IPS DF 6.9 (cell line): ENCODE results near the gene LRCOL1.
A peak's percentile ranks its signal among the peaks of the same experiment; 100 is the strongest.

Experiments
- DNase-seq: peaks from one replicate; pipeline ENCODE4 v3.0.0-alpha.2; 2013; ENCODE audit warnings: low read depth, low spot score
- H3K27ac ChIP-seq: one replicate; pipeline ENCODE4 v1.5.1; 2013; ENCODE audit warnings: low read length, control low read depth
- H3K27me3 ChIP-seq: 2 replicates; pipeline ENCODE4 v1.6.1; 2013; ENCODE audit warnings: mild to moderate bottlenecking, low read length; ENCODE audit not compliant: control insufficient read depth, insufficient read depth
- H3K36me3 ChIP-seq: 2 replicates; pipeline ENCODE4 v1.6.1; 2013; ENCODE audit warnings: low read length; ENCODE audit not compliant: control insufficient read depth, insufficient read depth
- H3K4me1 ChIP-seq: 2 replicates; pipeline ENCODE4 v1.6.1; 2013; ENCODE audit warnings: low read length; ENCODE audit not compliant: control insufficient read depth, insufficient read depth
- H3K4me3 ChIP-seq: 2 replicates; pipeline ENCODE4 v1.5.1; 2013; ENCODE audit warnings: mild to moderate bottlenecking, low read length
- H3K9me3 ChIP-seq: 2 replicates; pipeline ENCODE4 v1.6.1; 2013; ENCODE audit warnings: low read length, inconsistent platforms; ENCODE audit not compliant: control insufficient read depth, insufficient read depth
- WGBS: extraction: QIAGEN DNeasy Blood & Tissue Kit; methylation state at CpG from one replicate; pipeline ENCODE4 v1.1.7; 2013; ENCODE audit warnings: mixed read lengths, missing lambda C conversion rate; ENCODE audit not compliant: insufficient read length, insufficient coverage; 5-methylcytosine and 5-hydroxymethylcytosine counted together

Gene LRCOL1

GRCh38 chr12:132617822-132618682 lies 7.7 kb upstream of the LRCOL1 start:
- Histone ChIP-seq H3K36me3 (no peaks in the 10 kb centered on the region), H3K27ac (no peak overlapping the region), H3K27me3 (peaks cover 24% of the 10 kb centered on the region), H3K9me3 (no peaks in the 10 kb centered on the region), H3K4me3 (peak overlapping the region; percentile 58; the same call in 1 of the 2 replicates), H3K4me1 (no peaks in the 10 kb centered on the region)
- DNase-seq: no peak
- 100% methylated on average over 1 of the region's 51 CpGs for WGBS

- no peak overlapping the region for H3K27ac ChIP-seq
- no peak overlapping the region for H3K4me3 ChIP-seq
- no peaks in the 10 kb centered on the region for H3K9me3 ChIP-seq
- H3K27me3 ChIP-seq: peaks cover 26% of the 10 kb centered on the region
- DNase-seq: no peak
- no CpG with 5 or more reads among the region's 4 CpGs for WGBS
- no peaks in the 10 kb centered on the region for H3K36me3 ChIP-seq
- no peaks in the 10 kb centered on the region for H3K4me1 ChIP-seq
Measured at GRCh38 chr12:132617135-132617701, 6.8 kb upstream of the LRCOL1 start.

GRCh38 chr12:132615579-132616038 lies 5.2 kb upstream of the LRCOL1 start:
- H3K27me3 ChIP-seq: peaks cover 28% of the 10 kb centered on the region
- no CpG with 5 or more reads among the region's 16 CpGs for WGBS
- H3K36me3 ChIP-seq: no peaks in the 10 kb centered on the region
- no peak for DNase-seq
- H3K4me3 ChIP-seq: no peak overlapping the region
- H3K4me1 ChIP-seq: no peaks in the 10 kb centered on the region
- no peak overlapping the region for H3K27ac ChIP-seq
- H3K9me3 ChIP-seq: no peaks in the 10 kb centered on the region; the same call in 1 of the 2 replicates

GRCh38 chr12:132614861-132615578 lies 4.6 kb upstream of the LRCOL1 start:
- WGBS: no CpG with 5 or more reads among the region's 18 CpGs
- H3K4me3 ChIP-seq: no peak overlapping the region
- H3K4me1 ChIP-seq: no peaks in the 10 kb centered on the region
- peak; percentile 82 for DNase-seq
- no peaks in the 10 kb centered on the region for H3K36me3 ChIP-seq
- peaks cover 28% of the 10 kb centered on the region for H3K27me3 ChIP-seq
- no peak overlapping the region for H3K27ac ChIP-seq
- H3K9me3 ChIP-seq: no peaks in the 10 kb centered on the region; the same call in 1 of the 2 replicates

- no CpG with 5 or more reads among the region's 5 CpGs for WGBS
- no peaks in the 10 kb centered on the region for H3K36me3 ChIP-seq
- no peaks in the 10 kb centered on the region for H3K4me1 ChIP-seq
- no peak for DNase-seq
- H3K27ac ChIP-seq: no peak overlapping the region
- no peaks in the 10 kb centered on the region; the same call in 1 of the 2 replicates for H3K9me3 ChIP-seq
- peaks cover 30% of the 10 kb centered on the region for H3K27me3 ChIP-seq
- H3K4me3 ChIP-seq: no peak overlapping the region
Measured at GRCh38 chr12:132614029-132614428, 3.6 kb upstream of the LRCOL1 start.

- no peaks in the 10 kb centered on the region; the same call in 1 of the 2 replicates for H3K9me3 ChIP-seq
- H3K27me3 ChIP-seq: peaks cover 20% of the 10 kb centered on the region
- no peak for DNase-seq
- H3K4me3 ChIP-seq: no peak overlapping the region
- no peak overlapping the region for H3K27ac ChIP-seq
- no CpG with 5 or more reads among the region's 10 CpGs for WGBS
- no peaks in the 10 kb centered on the region for H3K4me1 ChIP-seq
- H3K36me3 ChIP-seq: no peaks in the 10 kb centered on the region
Measured at GRCh38 chr12:132611620-132612019, 1.2 kb upstream of the LRCOL1 start.

GRCh38 chr12:132610866-132611602 lies 652 bp upstream of the LRCOL1 start:
- Histone ChIP-seq H3K4me3 (no peak overlapping the region), H3K27me3 (peaks cover 17% of the 10 kb centered on the region), H3K36me3 (no peaks in the 10 kb centered on the region), H3K9me3 (no peaks in the 10 kb centered on the region; the same call in 1 of the 2 replicates), H3K27ac (no peak overlapping the region), H3K4me1 (no peaks in the 10 kb centered on the region)
- no peak for DNase-seq
- no CpG with 5 or more reads among the region's 33 CpGs for WGBS

GRCh38 chr12:132608231-132609171 lies 1.9 kb downstream of the LRCOL1 start:
- no peaks in the 10 kb centered on the region for H3K36me3 ChIP-seq
- H3K27me3 ChIP-seq: peaks cover 7% of the 10 kb centered on the region
- DNase-seq: no peak
- H3K27ac ChIP-seq: no peak overlapping the region
- no peaks in the 10 kb centered on the region for H3K4me1 ChIP-seq
- WGBS: no CpG with 5 or more reads among the region's 25 CpGs
- H3K4me3 ChIP-seq: no peak overlapping the region
- H3K9me3 ChIP-seq: no peaks in the 10 kb centered on the region; the same call in 1 of the 2 replicates

- Histone ChIP-seq H3K36me3 (no peaks in the 10 kb centered on the region), H3K4me3 (no peak overlapping the region), H3K27me3 (peaks cover 5% of the 10 kb centered on the region), H3K9me3 (no peaks in the 10 kb centered on the region; the same call in 1 of the 2 replicates), H3K4me1 (no peaks in the 10 kb centered on the region), H3K27ac (no peak overlapping the region)
- no CpG with 5 or more reads among the region's 19 CpGs for WGBS
- no peak for DNase-seq
Measured at GRCh38 chr12:132606927-132607326, 3.5 kb downstream of the LRCOL1 start.
